Kidney (tissue), 14 donors: ENCODE measurements around the gene PSPH. TPM values are rescaled to one million over a fixed set of nuclear protein-coding genes. Genes with fewer than 3 reads are reported as not detected.

Experiments
- DNase-seq, 5 donors: peaks; one replicate each; pipeline ENCODE4 v3.0.0-alpha.2; 2013 to 2020
- FAIRE-seq: peaks from 2 replicates; lab custom pipeline; 2012; peaks lifted over from hg19 to GRCh38; lab: Jason Lieb, UNC
- H3K27ac ChIP-seq, 2 donors: one replicate each; pipeline ENCODE4 v1.7.0; 2013; ENCODE audit warnings: low read depth in 2 of 2, low read length in 2 of 2, inconsistent platforms in 1 of 2
- H3K27me3 ChIP-seq: one replicate; pipeline ENCODE4 v1.7.1; 2013; ENCODE audit warnings: low read length, inconsistent platforms; ENCODE audit not compliant: control insufficient read depth, insufficient read depth
- H3K36me3 ChIP-seq, 3 donors: one replicate each; pipeline versions ENCODE4 v1.7.0 to v1.7.1; 2013; ENCODE audit warnings: low read length in 3 of 3, control low read depth in 1 of 3, inconsistent platforms in 1 of 3; ENCODE audit not compliant: insufficient read depth in 3 of 3, control insufficient read depth in 2 of 3
- H3K4me1 ChIP-seq, 3 donors: one replicate each; pipeline versions ENCODE4 v1.7.0 to v1.7.1; 2013; ENCODE audit warnings: low read length in 3 of 3, inconsistent platforms in 1 of 3, low read depth in 1 of 3; ENCODE audit not compliant: control insufficient read depth in 2 of 3, insufficient read depth in 2 of 3
- H3K4me3 ChIP-seq, 3 donors: one replicate each; pipeline versions ENCODE4 v1.7.0 to v1.8.1; 2013; ENCODE audit warnings: low read length in 3 of 3, control low read depth in 1 of 3, inconsistent platforms in 1 of 3
- H3K9ac ChIP-seq, 3 donors: one replicate each; pipeline versions ENCODE4 v1.7.0 to v1.7.1; 2013; ENCODE audit warnings: low read length in 3 of 3, control low read depth in 1 of 3, inconsistent platforms in 1 of 3
- H3K9me3 ChIP-seq, 3 donors: one replicate each; pipeline versions ENCODE4 v1.7.0 to v1.7.1; 2013; ENCODE audit warnings: low read length in 3 of 3, control low read depth in 1 of 3, inconsistent platforms in 1 of 3; ENCODE audit not compliant: control insufficient read depth in 2 of 3, insufficient read depth in 1 of 3
- CTCF ChIP-seq: IDR thresholded peaks from 3 replicates; pipeline ENCODE4 v1.5.1; 2012; ENCODE audit warnings: mild to moderate bottlenecking, moderate library complexity, borderline replicate concordance; ENCODE audit not compliant: insufficient read depth; ENCODE audit errors: extremely low read depth
- intact Hi-C: fragments of 100-400 bp; cut with DNase I; formaldehyde crosslinking; loops from one replicate; pipeline ENCODE4 v1.11.1; 2022
- polyA plus RNA-seq: library from polyadenylated mRNA; stranded (reverse); fragments of 350-450 nt; fragmentation: Illumina TruSeq; extraction: RNeasy Lipid Tissue Mini Kit (QIAGEN cat#74804); gene quantifications from one replicate; pipeline ENCODE4 v1.2.3, GENCODE V29; 2014; ENCODE audit warnings: low read depth, low replicate concordance; ENCODE audit not compliant: insufficient read depth
- total RNA-seq: library from RNA; stranded (reverse); fragmentation: NEBNext Ultra II Directional; extraction: Animal tissue kit (Norgen Biotek cat#: 25700); gene quantifications from one replicate; pipeline ENCODE4 v1.2.1, GENCODE V29; 2021
- donor health status: control.
- donor health status: control.
- donor health status: control.
- donor health status: control.
- donor health status: control.
- donor health status: DM: yes; HTN: yes; CAD: no.
- donor health status: Normal renal cell carcinoma (clear cell type).

PSPH gene
- total and polyA plus RNA-seq, 2 donors from 2014 or later = 9.0 to 17.8 TPM

DNA sequence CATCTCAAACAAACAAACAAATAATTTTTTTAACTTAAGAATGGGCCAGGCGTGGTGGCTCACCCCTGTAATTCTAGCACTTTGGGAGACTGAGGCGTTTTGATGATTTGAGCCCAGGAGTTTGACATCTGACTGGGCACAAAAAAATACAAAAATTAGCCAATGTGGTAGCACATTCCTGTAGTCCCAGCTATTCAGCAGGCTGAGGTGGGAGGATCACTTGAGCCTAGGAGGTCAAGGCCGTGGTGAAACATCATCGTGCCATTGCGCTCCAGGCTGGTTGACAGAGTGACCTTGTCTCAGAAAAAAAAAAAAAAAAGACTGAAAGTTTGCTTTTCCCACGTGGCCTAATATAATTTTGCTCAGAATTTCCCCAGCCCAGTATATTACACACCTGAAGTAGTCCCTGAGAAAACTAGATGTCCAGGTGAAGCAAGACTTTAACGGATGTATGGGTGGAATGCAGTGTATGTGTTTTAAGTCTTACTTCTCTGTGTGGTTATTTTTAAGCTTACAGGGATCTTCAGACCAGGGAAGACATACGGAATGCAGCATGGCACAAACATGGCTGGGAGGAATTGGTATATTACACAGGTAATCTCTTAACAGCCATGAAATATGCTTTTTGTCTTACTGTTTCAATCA lies 54.3 kb downstream of the PSPH start:
- no peak for DNase-seq
- FAIRE-seq = no peak
- no peaks in the 10 kb centered on the region for H3K27me3 ChIP-seq
- H3K4me3 ChIP-seq = no peak overlapping the region
- TF ChIP-seq CTCF = no peak
- intact Hi-C loops = loop anchor here (10.0 kb wide), 1 partner anchor 352 kb away; no protein-coding TSS in a partner anchor
- H3K9me3 ChIP-seq = no peaks in the 10 kb centered on the region
- H3K27ac ChIP-seq = no peak overlapping the region
- H3K4me1 ChIP-seq = no peaks in the 10 kb centered on the region
- no peak overlapping the region for H3K9ac ChIP-seq
- H3K36me3 ChIP-seq = peaks cover 5 to 22% (median 19%) of the 10 kb centered on the region in 3 donors

GRCh38 chr7:55992346-55992745 lies 58.9 kb downstream of the PSPH start:
- TF ChIP-seq CTCF = no peak
- Histone ChIP-seq H3K4me3 (no peak overlapping the region), H3K9ac (no peak overlapping the region), H3K4me1 (no peaks in the 10 kb centered on the region), H3K9me3 (no peaks in the 10 kb centered on the region), H3K27me3 (no peaks in the 10 kb centered on the region), H3K36me3 (peaks cover 5 to 27% (median 14%) of the 10 kb centered on the region in 3 donors), H3K27ac (no peak overlapping the region)
- DNase-seq (no peak), FAIRE-seq (no peak)
- intact Hi-C loops = loop anchor here (10.0 kb wide), 1 partner anchor 348 kb away; no protein-coding TSS in a partner anchor

DNA sequence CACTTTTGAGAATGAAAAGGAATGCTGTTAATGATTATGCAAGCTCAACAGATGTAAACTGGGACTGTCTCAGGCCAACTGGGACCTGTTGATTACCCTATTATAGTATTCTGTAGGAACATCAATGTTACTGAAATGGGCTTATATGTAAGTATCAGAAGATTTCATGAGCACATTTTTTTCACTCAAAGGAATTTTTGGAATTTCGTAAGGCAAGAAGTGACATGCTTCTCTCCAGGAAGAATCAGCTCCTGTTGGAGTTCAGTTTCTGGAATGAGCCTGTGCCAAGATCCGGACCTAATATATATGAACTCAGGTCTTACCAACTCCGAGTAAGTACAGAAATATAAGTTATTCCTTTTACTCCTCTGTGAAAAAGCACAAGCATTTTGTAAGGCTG lies 67.7 kb downstream of the PSPH start:
- Histone ChIP-seq H3K27me3 (no peaks in the 10 kb centered on the region), H3K4me1 (no peaks in the 10 kb centered on the region), H3K9me3 (no peaks in the 10 kb centered on the region), H3K4me3 (no peak overlapping the region), H3K9ac (no peak overlapping the region), H3K36me3 (peaks cover 8 to 38% (median 16%) of the 10 kb centered on the region in 3 donors), H3K27ac (no peak overlapping the region)
- FAIRE-seq (no peak), DNase-seq (no peak)
- TF ChIP-seq CTCF = no peak
- intact Hi-C loops = no loop called here
